Sigmoid colon (tissue), 7 donors: Measurements from ENCODE around the gene CCSER1. TPM values are rescaled to one million over a fixed set of nuclear protein-coding genes. Genes with fewer than 3 reads are reported as not detected.

Source experiments
- DNase-seq: peaks from one replicate; pipeline ENCODE4 v3.0.0-alpha.2; 2019
- H3K27ac ChIP-seq, 4 donors: fragments of 200-600 bp; sonication (generic); one replicate each; pipeline ENCODE4 v1.5.1; 2016 to 2019; ENCODE audit warnings: mild to moderate bottlenecking in 1 of 4
- H3K27me3 ChIP-seq, 3 donors: fragments of 200-600 bp; sonication (generic); one replicate each; pipeline ENCODE4 v1.5.1; 2019; ENCODE audit warnings: mild to moderate bottlenecking in 1 of 3
- H3K36me3 ChIP-seq, 4 donors: fragments of 200-600 bp; sonication (generic); one replicate each; pipeline ENCODE4 v1.5.1; 2016 to 2019
- H3K4me1 ChIP-seq, 4 donors: fragments of 200-600 bp; sonication (generic); one replicate each; pipeline ENCODE4 v1.5.1; 2017 to 2019
- H3K4me3 ChIP-seq, 4 donors: fragments of 200-600 bp; sonication (generic); one replicate each; pipeline ENCODE4 v1.5.1; 2017 to 2019; ENCODE audit warnings: mild to moderate bottlenecking in 2 of 4, moderate library complexity in 1 of 4
- H3K9me3 ChIP-seq, 4 donors: fragments of 200-600 bp in 3 of 4; sonication (generic) in 3 of 4; one replicate each; pipeline versions ENCODE4 v1.5.1 to v1.6.1; 2013 to 2019
- CTCF ChIP-seq, 4 experiments: fragments of 450-650 bp in 3 of 4; fragments of 200-600 bp in 1 of 4; IDR thresholded peaks; one replicate each; pipeline ENCODE4 v1.5.1; 2016 to 2019; ENCODE audit warnings: antibody characterized with exemption in 4 of 4, mild to moderate bottlenecking in 3 of 4, moderate library complexity in 2 of 4
- EP300 ChIP-seq, 4 donors: sonication (generic); formaldehyde crosslinking; IDR thresholded peaks; one replicate each; pipeline ENCODE4 v1.6.1; 2017; ENCODE audit warnings: antibody characterized with exemption in 4 of 4
- POLR2A ChIP-seq, 2 donors: fragments of 450-650 bp; IDR thresholded peaks; one replicate each; pipeline ENCODE4 v1.6.1; 2016; ENCODE audit warnings: antibody characterized with exemption in 2 of 2, mild to moderate bottlenecking in 2 of 2, moderate library complexity in 2 of 2
- POLR2AphosphoS5 ChIP-seq, 4 donors: sonication (generic); formaldehyde crosslinking; IDR thresholded peaks; one replicate each; pipeline ENCODE4 v1.6.1; 2017; ENCODE audit warnings: antibody characterized with exemption in 4 of 4
- WGBS, 2 donors: extraction: QIAGEN DNeasy Blood & Tissue Kit; methylation state at CpG; one replicate each; pipeline ENCODE4 v1.1.7; 2013; 5-methylcytosine and 5-hydroxymethylcytosine counted together
- intact Hi-C: fragments of 100-400 bp; cut with DNase I; formaldehyde crosslinking; loops from one replicate; pipeline ENCODE4 v1.15.1; 2023
- polyA plus RNA-seq, 3 donors: library from polyadenylated mRNA; stranded (reverse); fragments of 200-250 nt; gene quantifications; one replicate each; pipeline ENCODE4 v1.2.3, GENCODE V29; 2013
- total RNA-seq, 4 donors: library from RNA; depleted of rRNA; stranded (reverse); fragments of >200 nt; gene quantifications; one replicate each; pipeline ENCODE4 v1.1.0, GENCODE V29; 2016
- donor health status: healthy with polysubstance abuse.
- donor health status: Bipolar disorder and iron deficiency.
- donor health status: healthy.

Gene CCSER1
- total and polyA plus RNA-seq, 7 donors = 1.6 to 7.2 (median 4.2) TPM

- no peak for DNase-seq
- no peaks in the 10 kb centered on the region for H3K36me3 ChIP-seq
- H3K4me1 ChIP-seq = no peaks in the 10 kb centered on the region
- TF ChIP-seq POLR2A (IDR thresholded peaks at IDR 0.05) (no peak), CTCF (IDR thresholded peaks at IDR 0.05) (no peak), POLR2AphosphoS5 (IDR thresholded peaks at IDR 0.05) (no peak), EP300 (IDR thresholded peaks at IDR 0.05) (no peak)
- no peaks in the 10 kb centered on the region for H3K9me3 ChIP-seq
- no peak overlapping the region for H3K27ac ChIP-seq
- intact Hi-C loops = no loop called here
- WGBS, 2 donors = 78 to 81% methylated on average over 4 of the region's 4 CpGs
- H3K27me3 ChIP-seq = no peaks in the 10 kb centered on the region
- H3K4me3 ChIP-seq = no peak overlapping the region
Observed at GRCh38 chr4:90542216-90542615, 415.0 kb downstream of the CCSER1 start.

DNA sequence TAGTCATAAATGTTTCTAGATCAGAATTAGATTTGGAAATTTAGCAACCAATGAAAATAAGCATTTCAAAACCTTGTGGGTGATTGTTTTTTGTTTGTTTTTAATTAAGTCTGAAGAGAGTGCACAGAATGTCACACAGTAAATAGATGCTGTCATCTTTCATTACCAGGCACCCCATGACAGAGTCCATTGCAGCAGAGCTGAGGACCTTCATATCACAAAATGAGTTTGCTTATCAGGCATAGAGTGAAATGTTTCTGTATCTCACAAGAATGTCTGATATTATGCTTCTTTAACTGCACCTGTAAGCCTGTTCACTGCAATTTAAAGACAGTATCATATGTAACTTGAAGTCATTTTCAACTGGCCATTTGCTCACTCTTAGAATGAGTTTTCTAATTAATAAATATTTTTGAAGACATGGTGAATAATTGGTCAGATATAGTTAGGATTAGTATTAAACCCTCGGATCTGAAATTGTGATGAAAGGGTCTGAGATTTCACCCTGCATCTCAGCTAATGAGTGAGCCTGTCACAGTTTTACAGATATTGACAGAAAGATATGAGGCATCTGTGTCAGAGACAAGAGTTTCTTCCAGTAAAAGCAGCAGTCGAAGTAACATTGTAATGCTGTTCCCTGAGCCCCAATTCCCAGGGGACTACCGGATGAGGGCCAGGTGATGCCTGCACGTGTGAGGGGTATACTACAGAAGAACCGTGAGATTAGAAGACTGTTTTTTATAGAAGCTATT lies 416.4 kb downstream of the CCSER1 start:
- intact Hi-C loops = no loop called here
- 80 to 86% methylated on average over 5 of the region's 5 CpGs for WGBS, 2 donors
- TF ChIP-seq POLR2AphosphoS5 (IDR thresholded peaks at IDR 0.05) (no peak), POLR2A (IDR thresholded peaks at IDR 0.05) (no peak)

DNA sequence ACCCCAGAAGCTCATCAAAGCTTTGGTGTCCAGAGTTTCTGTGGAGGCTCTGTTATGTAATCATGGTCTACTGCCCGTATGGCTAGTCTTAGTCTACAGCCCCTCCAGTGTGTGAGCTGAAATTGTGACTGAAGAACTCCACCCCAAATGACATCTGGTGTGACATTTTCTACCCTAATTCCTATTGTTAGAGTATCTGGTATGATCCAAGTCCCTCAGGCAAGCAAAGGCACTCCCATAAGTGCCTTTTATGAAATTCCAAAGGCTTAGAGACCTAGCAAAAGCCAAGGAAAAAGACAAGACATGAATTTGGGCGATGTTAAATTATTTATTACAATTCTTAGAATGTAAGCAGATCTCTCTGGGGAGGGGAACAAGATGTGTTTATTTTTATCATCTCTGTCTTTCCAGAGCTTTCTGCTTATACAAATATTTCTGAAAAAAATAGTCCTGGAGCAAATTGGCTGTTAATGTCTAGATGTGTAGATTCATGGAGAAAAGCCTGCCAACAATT lies 417.4 kb downstream of the CCSER1 start:
- H3K4me1 ChIP-seq = no peaks in the 10 kb centered on the region
- H3K4me3 ChIP-seq = no peak overlapping the region
- no peaks in the 10 kb centered on the region for H3K27me3 ChIP-seq
- no peaks in the 10 kb centered on the region for H3K36me3 ChIP-seq
- intact Hi-C loops = no loop called here
- WGBS, 2 donors = 81 to 86% methylated on average over 2 of the region's 2 CpGs
- no peak for DNase-seq
- no peaks in the 10 kb centered on the region for H3K9me3 ChIP-seq
- no peak overlapping the region for H3K27ac ChIP-seq
- TF ChIP-seq POLR2AphosphoS5 (IDR thresholded peaks at IDR 0.05) = no peak
- no peak for TF ChIP-seq POLR2A (IDR thresholded peaks at IDR 0.05)
- no peak for TF ChIP-seq EP300 (IDR thresholded peaks at IDR 0.05)
- no peak for TF ChIP-seq CTCF (IDR thresholded peaks at IDR 0.05)

More for the DNA sequence above, 416.4 kb downstream of the CCSER1 start:
- Histone ChIP-seq H3K27ac (no peak overlapping the region), H3K4me3 (no peak overlapping the region), H3K4me1 (no peaks in the 10 kb centered on the region), H3K9me3 (no peaks in the 10 kb centered on the region), H3K36me3 (no peaks in the 10 kb centered on the region), H3K27me3 (no peaks in the 10 kb centered on the region)
- no peak for DNase-seq

DNA sequence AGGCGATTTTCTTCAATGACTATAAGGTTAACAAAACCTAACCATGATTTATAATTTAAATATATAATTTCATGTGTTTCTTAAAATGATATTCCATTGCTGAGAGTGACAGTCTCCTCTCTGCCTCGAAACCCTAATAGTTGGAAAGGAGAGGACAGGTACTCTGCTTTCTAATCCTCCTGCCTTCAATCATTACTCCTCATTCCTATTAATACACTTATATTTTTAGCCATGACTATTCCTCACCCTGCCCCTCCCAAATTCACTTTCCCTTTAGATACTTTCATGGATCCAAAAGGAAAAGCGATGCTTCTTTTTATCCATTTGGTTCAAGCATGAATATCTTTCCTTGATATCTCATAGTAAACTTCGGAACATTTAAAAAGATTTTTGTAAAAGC lies 418.2 kb downstream of the CCSER1 start:
- DNase-seq = no peak
- intact Hi-C loops = no loop called here
- H3K36me3 ChIP-seq = no peaks in the 10 kb centered on the region
- H3K4me1 ChIP-seq = no peaks in the 10 kb centered on the region
- no peaks in the 10 kb centered on the region for H3K9me3 ChIP-seq
- H3K4me3 ChIP-seq = no peak overlapping the region
- no peak overlapping the region for H3K27ac ChIP-seq
- TF ChIP-seq POLR2A (IDR thresholded peaks at IDR 0.05) (no peak), POLR2AphosphoS5 (IDR thresholded peaks at IDR 0.05) (no peak), EP300 (IDR thresholded peaks at IDR 0.05) (no peak), CTCF (IDR thresholded peaks at IDR 0.05) (no peak)
- no peaks in the 10 kb centered on the region for H3K27me3 ChIP-seq
- 90% methylated on average over 4 of the region's 4 CpGs for WGBS, 2 donors

DNA sequence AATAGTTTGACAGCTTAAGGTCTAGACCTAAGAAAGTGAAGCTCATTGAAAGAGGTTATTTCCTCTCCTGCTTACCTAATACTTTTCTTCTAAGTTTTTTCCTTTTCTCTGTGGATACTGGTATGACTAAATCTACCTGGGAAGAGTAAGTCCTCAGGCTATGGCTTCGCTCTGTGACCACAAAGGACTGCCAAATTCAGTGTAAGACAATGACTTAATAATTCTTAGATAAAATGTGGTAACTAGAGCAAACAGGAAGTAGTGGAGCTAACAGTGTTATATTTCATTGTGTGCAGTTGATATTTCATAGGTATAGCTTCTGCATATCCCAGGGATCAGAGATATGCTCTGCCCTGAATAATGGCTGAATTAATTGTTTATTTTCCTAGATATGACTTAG lies 418.9 kb downstream of the CCSER1 start:
- Histone ChIP-seq H3K36me3 (no peaks in the 10 kb centered on the region), H3K4me3 (no peak overlapping the region), H3K4me1 (no peaks in the 10 kb centered on the region), H3K9me3 (no peaks in the 10 kb centered on the region), H3K27me3 (no peaks in the 10 kb centered on the region), H3K27ac (no peak overlapping the region)
- no peak for DNase-seq
- WGBS, 2 donors = 57 to 88% methylated on average over 1 of the region's 1 CpG
- TF ChIP-seq POLR2A (IDR thresholded peaks at IDR 0.05) = no peak
- intact Hi-C loops = no loop called here
